ENCODE data around the gene FABP3. TPM values are rescaled to one million over a fixed set of nuclear protein-coding genes. Genes with fewer than 3 reads are reported as not detected.

The FABP3 gene
- total and polyA plus RNA-seq, 2 of the 4 experiments (the other 2 are of a cell fraction), result 4.8 to 8.6 TPM

DNA sequence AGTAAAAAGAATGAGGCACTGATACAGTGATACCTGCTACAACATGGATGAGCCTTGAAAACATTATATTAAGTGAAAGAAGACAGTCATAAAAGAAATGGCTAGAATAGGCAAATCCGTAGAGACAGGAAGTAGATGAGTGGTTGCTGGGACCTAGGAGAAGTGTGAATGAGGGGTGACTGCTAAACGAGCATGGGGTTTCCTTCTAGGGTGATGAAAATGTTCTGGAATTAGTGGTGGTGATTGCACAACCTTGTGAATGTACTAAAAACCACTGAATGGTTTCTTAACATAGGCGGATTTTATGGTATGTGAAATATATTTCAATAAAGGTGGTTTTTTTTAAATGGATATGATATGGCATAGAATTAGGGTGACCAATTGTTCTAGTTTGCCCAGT lies 27.5 kb upstream of the FABP3 start:
- Histone ChIP-seq H2AK9ac (replicated peaks; ENCODE audit: low read depth, low read length, poor library complexity) (no peak overlapping the region), H2AK5ac (ENCODE audit: low read depth, low read length) (no peak overlapping the region; the same call in 1 of the 2 replicates), H3K79me1 (ENCODE audit: low read depth in 1 of 2, low read length in 2 of 2) (peaks cover 0 to 2% of the 10 kb centered on the region in 2 experiments; a peak in 1 of 4 replicates), H3K4me1 (ENCODE audit: control insufficient read depth, insufficient read depth, low read length) (peaks cover 12% of the 10 kb centered on the region), H3K27ac (ENCODE audit: insufficient read depth, low read length) (no peak overlapping the region; the same call in 1 of the 2 replicates), H2BK5ac (ENCODE audit: low read depth, low read length, poor library complexity, severe bottlenecking) (peak overlapping the region; percentile 69), H2AFZ (replicated peaks; ENCODE audit: low read length, poor library complexity) (no peak overlapping the region), H3K56ac (ENCODE audit: extremely low read depth, insufficient read depth, low read length) (no peak overlapping the region), H3K4me2 (ENCODE audit: low read depth, low read length) (peak overlapping the region; percentile 39; the same call in 1 of the 2 replicates), H2BK20ac (ENCODE audit: low read depth, low read length) (peak overlapping the region; percentile 32; the same call in 1 of the 2 replicates), H3K14ac (replicated peaks; ENCODE audit: low read depth, low read length) (0 out of 2 replicates have a peak overlapping the region, but pooled peaks have one; percentile 4), H3K18ac (ENCODE audit: low read depth, low read length) (peak overlapping the region; percentile 61; the same call in 1 of the 2 replicates), H3K36me3 (ENCODE audit: control insufficient read depth, insufficient read depth, low read length) (no peaks in the 10 kb centered on the region), H3K9ac (ENCODE audit: low read depth, low read length) (no peak overlapping the region), H2BK15ac (ENCODE audit: low read depth, low read length) (no peak overlapping the region; the same call in 2 of the 3 replicates), H2BK120ac (ENCODE audit: low read depth, low read length) (peak overlapping the region; percentile 58), H3K4me3 (ENCODE audit: insufficient read depth, low read depth, low read length) (no peak overlapping the region), H4K91ac (ENCODE audit: insufficient read depth, low read depth, low read length) (no peak overlapping the region), H3K4ac (ENCODE audit: low read depth, low read length) (0 out of 2 replicates have a peak overlapping the region, but pooled peaks have one; percentile 50), H3K9me3 (ENCODE audit: control insufficient read depth, insufficient read depth, low read length) (no peaks in the 10 kb centered on the region), H3K9me1 (ENCODE audit: insufficient read depth, low read length) (peaks cover 10% of the 10 kb centered on the region), H4K20me1 (ENCODE audit: insufficient read depth, low read length) (no peaks in the 10 kb centered on the region), H3K23ac (ENCODE audit: low read depth, low read length) (no peak overlapping the region), H3K27me3 (ENCODE audit: control insufficient read depth, insufficient read depth, low read length) (no peaks in the 10 kb centered on the region), H4K5ac (ENCODE audit: low read depth, low read length) (no peak overlapping the region), H4K8ac (ENCODE audit: low read depth in 2 of 2, low read length in 2 of 2) (no peak overlapping the region)
- BruUV-seq (replicated peaks), result no TSS peak
- intact Hi-C loops (cut with micrococcal nuclease) (no loop called here), in situ Hi-C loops (cut with MboI; ENCODE audit: low sequenced_read_pairs) (no loop called here), dilution Hi-C loops (cut with HindIII; ENCODE audit: low sequenced_read_pairs, unreplicated experiment) (no loop called here)
- TF ChIP-seq, protein P1, sequence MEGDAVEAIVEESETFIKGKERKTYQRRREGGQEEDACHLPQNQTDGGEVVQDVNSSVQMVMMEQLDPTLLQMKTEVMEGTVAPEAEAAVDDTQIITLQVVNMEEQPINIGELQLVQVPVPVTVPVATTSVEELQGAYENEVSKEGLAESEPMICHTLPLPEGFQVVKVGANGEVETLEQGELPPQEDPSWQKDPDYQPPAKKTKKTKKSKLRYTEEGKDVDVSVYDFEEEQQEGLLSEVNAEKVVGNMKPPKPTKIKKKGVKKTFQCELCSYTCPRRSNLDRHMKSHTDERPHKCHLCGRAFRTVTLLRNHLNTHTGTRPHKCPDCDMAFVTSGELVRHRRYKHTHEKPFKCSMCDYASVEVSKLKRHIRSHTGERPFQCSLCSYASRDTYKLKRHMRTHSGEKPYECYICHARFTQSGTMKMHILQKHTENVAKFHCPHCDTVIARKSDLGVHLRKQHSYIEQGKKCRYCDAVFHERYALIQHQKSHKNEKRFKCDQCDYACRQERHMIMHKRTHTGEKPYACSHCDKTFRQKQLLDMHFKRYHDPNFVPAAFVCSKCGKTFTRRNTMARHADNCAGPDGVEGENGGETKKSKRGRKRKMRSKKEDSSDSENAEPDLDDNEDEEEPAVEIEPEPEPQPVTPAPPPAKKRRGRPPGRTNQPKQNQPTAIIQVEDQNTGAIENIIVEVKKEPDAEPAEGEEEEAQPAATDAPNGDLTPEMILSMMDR (conservative IDR thresholded peaks at IDR 0.05; ENCODE audit: low read depth, low read length), result no peak
- peak; percentile 85 for TF ChIP-seq BHLHE40 (IDR thresholded peaks at IDR 0.05; ENCODE audit: low read depth, low read length)
- TF ChIP-seq NFE2L2 (IDR thresholded peaks at IDR 0.05; ENCODE audit: low read depth, low read length), result no peak
- no peak for TF ChIP-seq RCOR1 (IDR thresholded peaks at IDR 0.05; ENCODE audit: insufficient replicate concordance, low read length)
- TF ChIP-seq SMC3 (IDR thresholded peaks at IDR 0.05; ENCODE audit: low read depth, low read length), result no peak
- TF ChIP-seq MAFK (IDR thresholded peaks at IDR 0.05; ENCODE audit: low read depth, low read length), result no peak
- TF ChIP-seq MAZ (IDR thresholded peaks at IDR 0.05; ENCODE audit: borderline replicate concordance, low read depth, low read length), result no peak
- TF ChIP-seq CHD1 (IDR thresholded peaks at IDR 0.05; ENCODE audit: low read depth, low read length), result no peak
- TF ChIP-seq MXI1 (IDR thresholded peaks at IDR 0.05; ENCODE audit: borderline replicate concordance, low read depth, low read length), result no peak
- no peak for TF ChIP-seq RFX5 (IDR thresholded peaks at IDR 0.05; ENCODE audit: low read depth, low read length)
- TF ChIP-seq, protein P2, sequence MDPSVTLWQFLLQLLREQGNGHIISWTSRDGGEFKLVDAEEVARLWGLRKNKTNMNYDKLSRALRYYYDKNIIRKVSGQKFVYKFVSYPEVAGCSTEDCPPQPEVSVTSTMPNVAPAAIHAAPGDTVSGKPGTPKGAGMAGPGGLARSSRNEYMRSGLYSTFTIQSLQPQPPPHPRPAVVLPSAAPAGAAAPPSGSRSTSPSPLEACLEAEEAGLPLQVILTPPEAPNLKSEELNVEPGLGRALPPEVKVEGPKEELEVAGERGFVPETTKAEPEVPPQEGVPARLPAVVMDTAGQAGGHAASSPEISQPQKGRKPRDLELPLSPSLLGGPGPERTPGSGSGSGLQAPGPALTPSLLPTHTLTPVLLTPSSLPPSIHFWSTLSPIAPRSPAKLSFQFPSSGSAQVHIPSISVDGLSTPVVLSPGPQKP (IDR thresholded peaks at IDR 0.05; ENCODE audit: borderline replicate concordance, low read depth, low read length), result no peak
- TF ChIP-seq FOS (IDR thresholded peaks at IDR 0.05; ENCODE audit: low read depth, low read length), result no peak
- TF ChIP-seq, protein P3, sequence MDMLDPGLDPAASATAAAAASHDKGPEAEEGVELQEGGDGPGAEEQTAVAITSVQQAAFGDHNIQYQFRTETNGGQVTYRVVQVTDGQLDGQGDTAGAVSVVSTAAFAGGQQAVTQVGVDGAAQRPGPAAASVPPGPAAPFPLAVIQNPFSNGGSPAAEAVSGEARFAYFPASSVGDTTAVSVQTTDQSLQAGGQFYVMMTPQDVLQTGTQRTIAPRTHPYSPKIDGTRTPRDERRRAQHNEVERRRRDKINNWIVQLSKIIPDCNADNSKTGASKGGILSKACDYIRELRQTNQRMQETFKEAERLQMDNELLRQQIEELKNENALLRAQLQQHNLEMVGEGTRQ (IDR thresholded peaks at IDR 0.05; ENCODE audit: low read depth, low read length), result no peak
- TF ChIP-seq POLR2A (IDR thresholded peaks at IDR 0.05; ENCODE audit: low read depth, low read length), result no peak
- TF ChIP-seq CEBPB (IDR thresholded peaks at IDR 0.05; ENCODE audit: low read depth, low read length), result peak; percentile 96
- no peak for TF ChIP-seq RAD21 (IDR thresholded peaks at IDR 0.05; ENCODE audit: low read length)
- DNase-seq, result peak; percentile 51
- 27% methylated on average over 3 of the region's 3 CpGs; no CpG with 5 or more reads in 1 of the 2 experiments for whole genome bisulfite sequencing, 2 experiments (ENCODE audit: extremely low coverage in 2 of 2, insufficient read length in 1 of 2)
- CTCF ChIA-PET, result interaction anchor here (1.1 kb wide), 1 partner anchor 148 kb away, joined by 5 read pairs; no protein-coding TSS in a partner anchor
- peak; percentile 22 for ATAC-seq (ENCODE audit: low read depth)
- POLR2A ChIA-PET (ENCODE audit: unreplicated experiment), result no interaction called here

Measured in IMR-90 (cell line).